H1 (cell line): ENCODE measurements around the gene LFNG. TPM values are rescaled to one million over a fixed set of nuclear protein-coding genes. Genes with fewer than 3 reads are reported as not detected.

ENCODE experiments used
- BACH1 ChIP-seq: IDR thresholded peaks from 2 replicates; pipeline ENCODE4 v1.6.1; 2012; ENCODE audit warnings: low read length, improper control_type of control experiment
- CEBPB ChIP-seq: IDR thresholded peaks from 2 replicates; pipeline ENCODE4 v1.6.1; 2012; ENCODE audit warnings: low read depth, low read length
- JUN ChIP-seq: IDR thresholded peaks from 2 replicates; pipeline ENCODE4 v1.6.1; 2011; ENCODE audit warnings: low read depth, mild to moderate bottlenecking, improper control_type of control experiment, low read length
- polyA plus RNA-seq, 7 experiments: library from polyadenylated mRNA; depleted of rRNA in 3 of 7; stranded (reverse) in 5 of 7; unstranded in 2 of 7; fragments of >200 nt in 5 of 7; fragments of 200-250 nt in 2 of 7; gene quantifications; 1 replicate in 5 of 7; 2 replicates in 1 of 7; 4 replicates in 1 of 7; pipeline versions ENCODE4 v1.2.1 to v1.2.3, GENCODE V29; 2011 to 2013; ENCODE audit warnings: missing spikeins in 2 of 7, mixed read lengths in 2 of 7
- total RNA-seq: library from RNA; stranded (reverse); fragmentation: NEBNext Ultra II Directional; extraction: Animal tissue kit (Norgen Biotek cat#: 25700); gene quantifications from 2 replicates; pipeline ENCODE4 v1.2.1, GENCODE V29; 2021

The LFNG gene
- total and polyA plus RNA-seq, 2 of the 8 experiments (the other 6 are each of a cell fraction or from before 2014, with no cell fraction given) = 31.6 to 35.6 TPM

DNA sequence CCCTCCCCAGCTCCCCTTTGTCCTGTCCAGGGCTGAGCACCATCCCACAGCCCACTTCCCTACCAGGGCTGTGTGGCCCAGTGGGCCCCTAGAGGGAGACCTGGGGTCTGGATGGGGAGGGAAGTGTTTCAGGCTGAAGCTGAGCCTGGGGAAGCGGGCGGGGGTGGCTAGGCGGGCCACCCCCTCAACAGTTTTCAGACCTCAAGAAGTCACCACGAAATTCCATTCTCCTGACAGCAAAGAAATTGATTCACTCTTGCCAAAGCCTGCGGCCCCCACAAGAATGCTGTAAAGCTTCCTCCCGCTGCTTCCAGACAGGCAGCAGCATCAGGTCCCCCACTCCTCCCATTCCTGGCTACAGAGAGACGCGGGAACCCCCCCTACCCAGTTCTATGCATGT, 2.5 kb upstream of the LFNG start (continued):
- TF ChIP-seq BACH1 (no peak), CEBPB (no peak), JUN (no peak)
